ENCODE data around the gene SLC26A11.

SLC26A11 gene

GRCh38 chr17:80212109-80212508 lies 8.1 kb upstream of the SLC26A11 start:
- Histone ChIP-seq H3K9me3 (ENCODE audit: control insufficient read depth, low read length) (no peaks in the 10 kb centered on the region), H3K9ac (ENCODE audit: low read length) (no peak overlapping the region), H3K4me1 (ENCODE audit: control insufficient read depth, insufficient read depth, low read length) (no peaks in the 10 kb centered on the region), H3K4me3 (ENCODE audit: low read length) (no peak overlapping the region), H3K27me3 (replicated peaks; ENCODE audit: control insufficient read depth, insufficient read depth, low read length) (no peaks in the 10 kb centered on the region), H3K36me3 (ENCODE audit: control insufficient read depth, insufficient read depth, low read length, severe bottlenecking) (peaks cover 67% of the 10 kb centered on the region)
- DNase-seq (ENCODE audit: low read depth) = no peak

GRCh38 chr17:80212511-80212910 lies 7.7 kb upstream of the SLC26A11 start:
- Histone ChIP-seq H3K9ac (ENCODE audit: low read length) (no peak overlapping the region), H3K9me3 (ENCODE audit: control insufficient read depth, low read length) (no peaks in the 10 kb centered on the region), H3K4me3 (ENCODE audit: low read length) (no peak overlapping the region), H3K4me1 (ENCODE audit: control insufficient read depth, insufficient read depth, low read length) (no peaks in the 10 kb centered on the region), H3K27me3 (replicated peaks; ENCODE audit: control insufficient read depth, insufficient read depth, low read length) (no peaks in the 10 kb centered on the region), H3K36me3 (ENCODE audit: control insufficient read depth, insufficient read depth, low read length, severe bottlenecking) (peaks cover 71% of the 10 kb centered on the region)
- DNase-seq (ENCODE audit: low read depth) = no peak

- H3K4me1 ChIP-seq (ENCODE audit: control insufficient read depth, insufficient read depth, low read length) = no peaks in the 10 kb centered on the region
- H3K27me3 ChIP-seq (replicated peaks; ENCODE audit: control insufficient read depth, insufficient read depth, low read length) = no peaks in the 10 kb centered on the region
- H3K9ac ChIP-seq (ENCODE audit: low read length) = no peak overlapping the region
- H3K36me3 ChIP-seq (ENCODE audit: control insufficient read depth, insufficient read depth, low read length, severe bottlenecking) = peaks cover 76% of the 10 kb centered on the region
- H3K9me3 ChIP-seq (ENCODE audit: control insufficient read depth, low read length) = no peaks in the 10 kb centered on the region
- DNase-seq (ENCODE audit: low read depth) = no peak
- H3K4me3 ChIP-seq (ENCODE audit: low read length) = no peak overlapping the region
These were observed 7.1 kb upstream of the SLC26A11 start for GRCh38 chr17:80212962-80213642.

GRCh38 chr17:80213643-80213975 lies 6.6 kb upstream of the SLC26A11 start:
- H3K4me1 ChIP-seq (ENCODE audit: control insufficient read depth, insufficient read depth, low read length) = no peaks in the 10 kb centered on the region
- H3K4me3 ChIP-seq (ENCODE audit: low read length) = no peak overlapping the region
- DNase-seq (ENCODE audit: low read depth) = no peak
- no peaks in the 10 kb centered on the region for H3K27me3 ChIP-seq (replicated peaks; ENCODE audit: control insufficient read depth, insufficient read depth, low read length)
- peaks cover 72% of the 10 kb centered on the region for H3K36me3 ChIP-seq (ENCODE audit: control insufficient read depth, insufficient read depth, low read length, severe bottlenecking)
- H3K9me3 ChIP-seq (ENCODE audit: control insufficient read depth, low read length) = no peaks in the 10 kb centered on the region
- H3K9ac ChIP-seq (ENCODE audit: low read length) = no peak overlapping the region

- Histone ChIP-seq H3K36me3 (ENCODE audit: control insufficient read depth, insufficient read depth, low read length, severe bottlenecking) (peaks cover 66% of the 10 kb centered on the region), H3K4me3 (ENCODE audit: low read length) (no peak overlapping the region), H3K27me3 (replicated peaks; ENCODE audit: control insufficient read depth, insufficient read depth, low read length) (no peaks in the 10 kb centered on the region), H3K9ac (ENCODE audit: low read length) (no peak overlapping the region), H3K4me1 (ENCODE audit: control insufficient read depth, insufficient read depth, low read length) (peaks cover 2% of the 10 kb centered on the region), H3K9me3 (ENCODE audit: control insufficient read depth, low read length) (no peaks in the 10 kb centered on the region)
- no peak for DNase-seq (ENCODE audit: low read depth)
These were observed 6.0 kb upstream of the SLC26A11 start for GRCh38 chr17:80214012-80214877.

GRCh38 chr17:80214878-80215210 lies 5.4 kb upstream of the SLC26A11 start:
- Histone ChIP-seq H3K4me3 (ENCODE audit: low read length) (no peak overlapping the region), H3K4me1 (ENCODE audit: control insufficient read depth, insufficient read depth, low read length) (peaks cover 4% of the 10 kb centered on the region), H3K36me3 (ENCODE audit: control insufficient read depth, insufficient read depth, low read length, severe bottlenecking) (peaks cover 60% of the 10 kb centered on the region), H3K9ac (ENCODE audit: low read length) (no peak overlapping the region), H3K9me3 (ENCODE audit: control insufficient read depth, low read length) (no peaks in the 10 kb centered on the region), H3K27me3 (replicated peaks; ENCODE audit: control insufficient read depth, insufficient read depth, low read length) (no peaks in the 10 kb centered on the region)
- no peak for DNase-seq (ENCODE audit: low read depth)

GRCh38 chr17:80216473-80217456 lies 3.5 kb upstream of the SLC26A11 start:
- H3K9me3 ChIP-seq (ENCODE audit: control insufficient read depth, low read length) = no peaks in the 10 kb centered on the region
- no peak overlapping the region for H3K4me3 ChIP-seq (ENCODE audit: low read length)
- no peak for DNase-seq (ENCODE audit: low read depth)
- H3K4me1 ChIP-seq (ENCODE audit: control insufficient read depth, insufficient read depth, low read length) = peaks cover 8% of the 10 kb centered on the region
- no peak overlapping the region for H3K9ac ChIP-seq (ENCODE audit: low read length)
- H3K27me3 ChIP-seq (replicated peaks; ENCODE audit: control insufficient read depth, insufficient read depth, low read length) = no peaks in the 10 kb centered on the region
- peaks cover 42% of the 10 kb centered on the region for H3K36me3 ChIP-seq (ENCODE audit: control insufficient read depth, insufficient read depth, low read length, severe bottlenecking)

GRCh38 chr17:80217703-80218362 lies 2.4 kb upstream of the SLC26A11 start:
- Histone ChIP-seq H3K27me3 (replicated peaks; ENCODE audit: control insufficient read depth, insufficient read depth, low read length) (no peaks in the 10 kb centered on the region), H3K4me3 (ENCODE audit: low read length) (no peak overlapping the region)

GRCh38 chr17:80218391-80218790 lies 1.8 kb upstream of the SLC26A11 start:
- Histone ChIP-seq H3K9ac (ENCODE audit: low read length) (no peak overlapping the region), H3K9me3 (ENCODE audit: control insufficient read depth, low read length) (no peaks in the 10 kb centered on the region), H3K4me3 (ENCODE audit: low read length) (no peak overlapping the region), H3K4me1 (ENCODE audit: control insufficient read depth, insufficient read depth, low read length) (peaks cover 8% of the 10 kb centered on the region), H3K27me3 (replicated peaks; ENCODE audit: control insufficient read depth, insufficient read depth, low read length) (no peaks in the 10 kb centered on the region), H3K36me3 (ENCODE audit: control insufficient read depth, insufficient read depth, low read length, severe bottlenecking) (peaks cover 34% of the 10 kb centered on the region)
- DNase-seq (ENCODE audit: low read depth) = no peak

More at GRCh38 chr17:80217703-80218362, 2.4 kb upstream of the SLC26A11 start:
- peaks cover 8% of the 10 kb centered on the region for H3K4me1 ChIP-seq (ENCODE audit: control insufficient read depth, insufficient read depth, low read length)
- DNase-seq (ENCODE audit: low read depth) = no peak
- H3K9ac ChIP-seq (ENCODE audit: low read length) = no peak overlapping the region
- H3K36me3 ChIP-seq (ENCODE audit: control insufficient read depth, insufficient read depth, low read length, severe bottlenecking) = peaks cover 34% of the 10 kb centered on the region
- H3K9me3 ChIP-seq (ENCODE audit: control insufficient read depth, low read length) = no peaks in the 10 kb centered on the region

GRCh38 chr17:80219013-80219762 lies 1.0 kb upstream of the SLC26A11 start:
- Histone ChIP-seq H3K36me3 (ENCODE audit: control insufficient read depth, insufficient read depth, low read length, severe bottlenecking) (peaks cover 29% of the 10 kb centered on the region), H3K27me3 (replicated peaks; ENCODE audit: control insufficient read depth, insufficient read depth, low read length) (no peaks in the 10 kb centered on the region), H3K4me1 (ENCODE audit: control insufficient read depth, insufficient read depth, low read length) (peaks cover 8% of the 10 kb centered on the region), H3K4me3 (ENCODE audit: low read length) (peak overlapping the region; percentile 97), H3K9ac (ENCODE audit: low read length) (peak overlapping the region; percentile 98), H3K9me3 (ENCODE audit: control insufficient read depth, low read length) (no peaks in the 10 kb centered on the region)
- peak; percentile 81 for DNase-seq (ENCODE audit: low read depth)

Measured in adipocyte (in vitro differentiated cells).